Fibroblast of villous mesenchyme (primary cell): ENCODE results near the gene IRF9. TPM values are rescaled to one million over a fixed set of nuclear protein-coding genes. Genes with fewer than 3 reads are reported as not detected.

Source experiments
- DNase-seq: peaks from one replicate; pipeline ENCODE4 v3.0.0-alpha.2; 2010; ENCODE audit warnings: low read depth
- H3K4me3 ChIP-seq: 2 replicates; pipeline ENCODE4 v1.5.1; 2011; ENCODE audit warnings: low read depth, mild to moderate bottlenecking, low read length
- total RNA-seq: library from RNA; depleted of rRNA; stranded (reverse); fragments of >200 nt; gene quantifications from 2 replicates; pipeline ENCODE4 v1.2.3, GENCODE V29; 2012
- TF ChIP-seq, protein P1 (sequence below): IDR thresholded peaks from 2 replicates; pipeline ENCODE4 v1.5.1; 2012; ENCODE audit warnings: low read depth, mild to moderate bottlenecking, low read length; ENCODE audit not compliant: insufficient read depth

IRF9 gene
- total RNA-seq, 1 donor: 96.7 TPM

GRCh38 chr14:24136684-24137528 lies 24.2 kb upstream of the IRF9 start:
- TF ChIP-seq, protein P1, sequence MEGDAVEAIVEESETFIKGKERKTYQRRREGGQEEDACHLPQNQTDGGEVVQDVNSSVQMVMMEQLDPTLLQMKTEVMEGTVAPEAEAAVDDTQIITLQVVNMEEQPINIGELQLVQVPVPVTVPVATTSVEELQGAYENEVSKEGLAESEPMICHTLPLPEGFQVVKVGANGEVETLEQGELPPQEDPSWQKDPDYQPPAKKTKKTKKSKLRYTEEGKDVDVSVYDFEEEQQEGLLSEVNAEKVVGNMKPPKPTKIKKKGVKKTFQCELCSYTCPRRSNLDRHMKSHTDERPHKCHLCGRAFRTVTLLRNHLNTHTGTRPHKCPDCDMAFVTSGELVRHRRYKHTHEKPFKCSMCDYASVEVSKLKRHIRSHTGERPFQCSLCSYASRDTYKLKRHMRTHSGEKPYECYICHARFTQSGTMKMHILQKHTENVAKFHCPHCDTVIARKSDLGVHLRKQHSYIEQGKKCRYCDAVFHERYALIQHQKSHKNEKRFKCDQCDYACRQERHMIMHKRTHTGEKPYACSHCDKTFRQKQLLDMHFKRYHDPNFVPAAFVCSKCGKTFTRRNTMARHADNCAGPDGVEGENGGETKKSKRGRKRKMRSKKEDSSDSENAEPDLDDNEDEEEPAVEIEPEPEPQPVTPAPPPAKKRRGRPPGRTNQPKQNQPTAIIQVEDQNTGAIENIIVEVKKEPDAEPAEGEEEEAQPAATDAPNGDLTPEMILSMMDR: no peak

DNA sequence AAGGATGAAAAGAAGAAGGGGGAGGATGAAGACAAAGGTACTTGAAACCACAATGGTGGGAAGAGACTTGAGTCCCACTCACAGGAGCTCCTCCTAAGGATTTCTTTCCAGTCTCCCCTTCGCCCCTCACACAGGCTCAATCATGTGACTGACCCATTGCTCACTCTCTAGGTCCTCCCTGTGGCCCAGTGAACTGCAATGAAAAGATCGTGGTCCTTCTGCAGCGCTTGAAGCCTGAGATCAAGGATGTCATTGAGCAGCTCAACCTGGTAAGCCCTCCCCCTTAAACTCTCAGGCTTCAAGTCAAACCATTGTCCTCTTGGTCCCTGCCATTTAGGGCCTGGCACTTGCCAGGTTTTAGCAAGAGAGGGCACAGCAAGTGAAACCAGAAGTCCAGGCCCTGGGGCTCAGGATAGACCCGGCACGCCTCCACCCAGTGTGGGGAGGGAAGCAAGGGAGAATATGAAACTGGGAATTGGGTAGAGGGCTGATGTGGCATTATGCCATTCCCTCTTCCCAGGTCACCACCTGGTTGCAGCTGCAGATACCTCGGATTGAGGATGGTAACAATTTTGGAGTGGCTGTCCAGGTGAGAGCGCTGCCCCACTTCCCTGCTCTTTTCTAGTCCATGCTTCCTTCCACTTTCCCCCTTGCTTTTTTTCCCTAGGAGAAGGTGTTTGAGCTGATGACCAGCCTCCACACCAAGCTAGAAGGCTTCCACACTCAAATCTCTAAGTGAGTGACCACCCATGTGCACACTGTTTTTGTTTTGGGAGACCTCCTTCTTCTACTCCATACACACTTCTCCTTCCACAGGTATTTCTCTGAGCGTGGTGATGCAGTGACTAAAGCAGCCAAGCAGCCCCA lies 23.3 kb upstream of the IRF9 start:
- H3K4me3 ChIP-seq: no peak overlapping the region
- DNase-seq: no peak
- TF ChIP-seq, protein P1: no peak

More at GRCh38 chr14:24136684-24137528, 24.2 kb upstream of the IRF9 start:
- H3K4me3 ChIP-seq: peak overlapping the region; percentile 68
- no peak for DNase-seq

DNA sequence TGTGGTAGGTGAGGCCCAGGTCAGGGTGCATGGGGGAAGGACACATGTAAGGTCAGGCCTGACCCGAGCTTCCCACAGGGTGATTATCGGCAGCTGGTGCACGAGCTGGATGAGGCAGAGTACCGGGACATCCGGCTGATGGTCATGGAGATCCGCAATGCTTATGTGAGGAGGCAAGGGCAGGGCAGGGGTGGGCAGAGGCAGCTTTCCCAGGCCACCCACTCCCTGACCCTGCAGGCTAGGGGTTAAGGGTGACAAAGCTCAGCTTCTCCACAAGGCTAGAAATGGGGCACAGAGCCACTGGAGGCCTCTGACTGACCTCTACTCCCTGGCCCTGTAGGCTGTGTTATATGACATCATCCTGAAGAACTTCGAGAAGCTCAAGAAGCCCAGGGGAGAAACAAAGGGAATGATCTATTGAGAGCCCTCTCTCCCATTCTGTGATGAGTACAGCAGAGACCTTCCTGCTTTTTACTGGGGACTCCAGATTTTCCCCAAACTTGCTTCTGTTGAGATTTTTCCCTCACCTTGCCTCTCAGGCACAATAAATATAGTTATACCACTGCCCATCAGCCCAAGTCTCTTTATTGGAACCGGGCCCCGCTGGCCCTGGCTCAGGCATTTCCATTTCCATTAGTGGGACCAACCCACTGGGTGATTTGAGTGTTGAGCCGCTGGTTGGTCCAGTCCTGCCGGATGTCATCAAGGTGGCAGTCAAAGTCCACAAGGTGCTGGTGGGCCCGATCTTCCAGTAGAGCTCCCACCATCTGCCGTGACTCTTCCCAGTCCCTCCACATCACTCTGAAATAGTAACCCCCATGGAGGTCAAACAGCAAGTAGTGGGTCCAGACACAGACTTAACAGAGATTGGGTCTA lies 22.4 kb upstream of the IRF9 start:
- DNase-seq: no peak
- no peak overlapping the region for H3K4me3 ChIP-seq
- TF ChIP-seq, protein P1: no peak

DNA sequence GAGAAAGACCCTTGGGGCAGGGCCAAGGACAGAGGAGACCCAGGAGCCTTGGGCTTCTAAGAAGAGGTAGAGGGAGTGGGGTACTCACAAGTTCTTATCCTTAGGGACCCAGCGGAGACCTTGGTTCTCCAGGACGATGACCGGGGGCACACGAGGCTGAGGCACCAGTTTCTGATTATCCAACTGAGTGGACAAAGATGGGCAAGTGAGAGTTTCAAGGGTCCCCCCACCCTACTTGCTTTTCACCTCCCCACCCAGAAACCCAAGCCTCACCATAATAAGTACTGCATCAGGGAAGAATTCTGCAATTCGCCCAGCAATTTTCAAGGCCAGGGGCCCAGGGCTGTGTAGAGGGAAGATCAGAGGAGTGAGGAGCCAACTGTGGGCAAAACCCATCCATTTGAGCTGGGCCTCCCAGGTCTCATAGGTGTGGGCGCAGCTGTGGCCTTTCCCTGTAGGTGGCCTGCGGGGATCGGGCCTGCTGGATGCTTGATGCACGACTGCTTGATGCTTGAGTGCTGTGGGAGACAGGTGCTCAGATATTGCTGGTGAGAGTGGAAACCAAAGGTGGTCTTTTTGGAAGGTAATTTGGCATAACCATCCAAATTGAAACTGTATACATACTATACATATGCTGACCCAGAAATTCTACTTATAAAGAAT lies 21.7 kb upstream of the IRF9 start:
- H3K4me3 ChIP-seq: peak overlapping the region; percentile 18
- TF ChIP-seq, protein P1: no peak
- DNase-seq: no peak

DNA sequence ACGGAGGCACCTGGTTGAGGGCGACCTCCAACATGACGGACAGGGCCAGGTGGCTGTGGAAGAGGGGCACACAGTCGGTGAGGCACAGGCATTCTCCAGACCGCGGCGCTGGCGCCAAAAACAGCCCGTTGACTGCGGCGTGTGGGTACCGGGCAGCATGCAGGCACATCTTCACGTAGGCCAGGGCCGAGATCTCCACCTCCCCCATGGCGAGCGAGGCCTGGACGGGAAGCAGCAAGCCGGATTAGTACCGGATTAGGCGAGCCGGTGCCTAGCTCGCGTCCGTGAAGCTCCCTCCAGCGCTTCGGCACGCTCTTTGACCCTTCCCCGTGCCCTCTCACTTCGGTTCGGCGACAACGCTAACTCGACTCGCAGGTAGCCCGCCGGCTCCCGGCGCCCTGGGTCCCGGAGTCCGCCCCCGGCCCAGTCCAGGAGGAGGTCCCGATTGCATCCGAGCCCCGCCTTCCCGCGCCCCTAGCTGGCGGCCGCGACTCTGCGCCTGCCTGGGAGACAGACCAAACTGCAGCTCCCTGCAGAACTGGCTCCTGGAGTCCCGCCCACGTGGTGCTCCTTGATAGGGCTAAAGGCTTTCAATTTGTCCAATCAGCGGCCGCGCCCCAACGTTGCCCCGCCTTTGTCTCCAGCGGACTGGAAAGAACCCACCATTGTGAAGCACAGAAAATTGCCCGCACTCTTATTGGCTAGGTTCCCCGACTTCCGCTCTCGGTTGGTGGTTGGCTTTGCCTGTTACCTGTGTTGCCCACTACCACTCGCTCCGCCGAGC lies 19.8 kb upstream of the IRF9 start, which contains the start of gene EMC9:
EMC9 (minus strand) TSS at position 495 of the 784 bp plus-strand sequence; CDS start at position 208, 287 bp downstream.
- TF ChIP-seq, protein P1: peak; percentile 37
- peak; percentile 100 for DNase-seq
- H3K4me3 ChIP-seq: peak within 1 kb of the TSS; percentile 94
